Limb (tissue), 2 donors: ENCODE measurements around the gene B3GNT9.

ENCODE experiments used
- DNase-seq, 2 donors: peaks; one replicate each; pipeline ENCODE4 v3.0.0-alpha.2; 2016; ENCODE audit errors: extremely low spot score in 2 of 2

B3GNT9 gene

DNA sequence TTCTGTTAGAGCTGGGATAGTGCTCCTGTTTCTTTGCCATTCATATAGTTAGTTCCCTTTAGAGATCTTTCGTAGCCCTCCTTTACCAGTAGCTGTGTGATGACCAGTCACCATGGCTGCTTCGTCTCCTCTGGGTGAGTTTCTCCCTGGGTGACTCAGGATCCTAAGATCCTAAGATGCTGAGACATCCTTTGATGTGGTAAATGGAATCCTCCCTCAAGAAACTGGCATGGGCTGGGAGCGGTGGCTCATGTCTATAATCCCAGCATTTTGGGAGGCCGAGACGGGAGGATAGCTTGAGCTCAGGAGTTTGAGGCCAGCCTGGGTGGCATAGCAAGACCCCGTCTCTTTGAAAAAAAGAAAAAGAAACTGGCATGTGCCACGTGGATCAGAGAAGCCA lies 35.2 kb downstream of the B3GNT9 start:
- no peak for DNase-seq

- DNase-seq, result no peak
These were observed 36.0 kb downstream of the B3GNT9 start for GRCh38 chr16:67114793-67115192.

GRCh38 chr16:67112591-67113399 lies 38.0 kb downstream of the B3GNT9 start:
- DNase-seq, result no peak

DNA sequence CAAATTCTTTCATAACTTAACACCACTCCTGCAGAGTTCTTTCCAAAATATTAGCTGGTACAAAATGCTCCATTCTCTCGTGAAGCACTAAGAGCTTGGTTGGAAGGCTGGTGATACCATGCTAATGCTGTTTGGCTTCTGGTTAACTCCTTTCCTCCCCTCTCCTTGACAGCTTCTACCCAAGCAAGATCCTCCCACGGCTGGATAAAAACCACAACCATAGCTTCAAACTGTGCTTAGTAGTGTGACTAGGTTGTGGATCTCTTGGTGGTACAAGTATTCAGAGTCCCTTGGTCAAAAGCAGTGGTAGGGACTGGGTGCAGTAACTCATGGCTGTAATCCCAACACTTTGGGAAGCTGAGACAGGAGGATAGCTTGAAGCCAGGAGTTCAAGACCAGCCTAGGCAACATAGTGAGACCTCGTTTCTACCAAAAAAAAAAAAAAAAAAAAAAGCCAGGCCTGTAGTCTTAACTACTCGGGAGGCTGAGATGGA lies 38.8 kb downstream of the B3GNT9 start:
- no peak for DNase-seq

DNA sequence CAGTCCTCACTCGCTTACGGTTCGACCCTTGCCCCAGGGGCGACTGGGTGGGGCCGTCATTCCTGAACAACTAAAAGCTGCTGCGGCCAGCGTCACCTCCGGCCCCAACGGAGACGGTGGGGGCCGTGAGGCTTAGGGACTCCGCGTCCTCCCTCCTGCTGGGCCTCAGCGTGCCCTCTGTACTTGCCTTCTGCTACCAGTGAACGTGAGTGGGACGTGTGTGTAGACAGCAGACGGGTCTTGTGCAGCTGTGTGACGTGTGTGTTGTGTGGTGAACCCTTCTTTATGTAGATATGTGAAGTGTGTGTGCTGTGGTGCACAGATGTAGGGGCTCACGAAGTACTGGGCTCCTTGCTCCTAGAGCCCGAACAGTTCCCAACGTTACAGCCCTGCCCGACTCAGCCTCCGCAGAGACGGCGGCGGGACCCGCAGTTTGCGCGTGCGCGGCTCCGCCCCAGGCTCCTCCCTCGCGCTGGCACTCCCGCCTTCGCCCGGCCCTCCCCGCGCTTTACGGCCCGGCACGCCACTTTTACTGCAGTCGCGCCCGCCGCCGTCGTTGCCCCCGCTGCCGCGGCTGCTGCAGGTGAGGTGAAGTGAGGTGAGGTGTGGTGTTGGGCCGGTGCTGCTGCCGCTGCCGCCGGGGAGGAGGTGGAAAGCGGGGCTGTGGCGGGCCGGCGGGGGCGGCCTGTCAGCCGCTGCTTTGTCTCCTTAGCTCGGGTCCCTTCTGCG lies 41.2 kb downstream of the B3GNT9 start, which contains the start of gene PHAF1:
TSS of gene PHAF1 (plus strand) at position 535 of the 729 bp plus-strand sequence. CDS start 235 bp downstream, outside the sequence.
- peak; percentile 94 to 98 for DNase-seq

- no peak for DNase-seq
These were observed 41.8 kb downstream of the B3GNT9 start for GRCh38 chr16:67108931-67109406.

GRCh38 chr16:67108489-67108888 lies 42.3 kb downstream of the B3GNT9 start:
- DNase-seq, result no peak

DNA sequence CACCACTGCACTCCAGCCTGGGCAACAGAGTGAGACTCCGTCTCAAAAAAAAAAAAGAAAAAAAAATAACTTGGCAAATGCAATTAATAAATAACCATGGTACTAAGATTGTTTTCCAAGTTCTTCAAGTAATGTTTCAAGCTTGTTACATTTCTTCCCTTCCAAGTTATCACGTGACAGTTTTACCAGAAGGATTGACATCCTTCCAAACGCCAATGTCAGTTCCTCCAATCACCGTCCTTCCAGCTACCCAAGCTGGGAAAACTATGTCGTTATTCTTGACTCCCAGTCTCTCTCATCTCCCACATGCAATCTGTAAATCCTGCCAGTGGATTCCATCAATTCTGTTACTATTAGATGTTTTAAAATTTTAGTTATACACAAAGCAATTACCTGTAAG lies 44.9 kb downstream of the B3GNT9 start:
- DNase-seq, result no peak

- DNase-seq, result no peak
These were observed 45.6 kb downstream of the B3GNT9 start for GRCh38 chr16:67105246-67105645.

GRCh38 chr16:67104845-67105244 lies 46.0 kb downstream of the B3GNT9 start:
- DNase-seq, result no peak

DNA sequence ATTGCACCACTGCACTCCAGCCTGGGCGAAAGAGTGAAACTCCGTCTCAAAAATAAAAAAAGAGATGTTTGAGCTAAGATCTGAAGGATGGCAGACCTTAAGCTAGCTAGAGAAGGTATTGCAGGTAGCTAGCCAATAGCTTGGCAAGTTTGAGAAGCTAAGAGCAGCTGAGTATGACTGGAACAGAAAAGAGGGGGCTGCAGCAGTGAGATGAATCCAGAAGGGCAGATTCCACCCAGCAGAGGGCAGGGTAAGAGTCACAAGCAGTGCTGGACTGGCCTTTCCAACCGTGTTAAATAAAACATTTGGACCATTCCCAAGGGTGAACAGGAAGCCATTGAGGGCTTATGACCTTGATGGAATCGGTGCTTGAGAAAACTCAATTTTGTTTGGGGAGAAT lies 46.7 kb downstream of the B3GNT9 start:
- DNase-seq, result no peak

DNA sequence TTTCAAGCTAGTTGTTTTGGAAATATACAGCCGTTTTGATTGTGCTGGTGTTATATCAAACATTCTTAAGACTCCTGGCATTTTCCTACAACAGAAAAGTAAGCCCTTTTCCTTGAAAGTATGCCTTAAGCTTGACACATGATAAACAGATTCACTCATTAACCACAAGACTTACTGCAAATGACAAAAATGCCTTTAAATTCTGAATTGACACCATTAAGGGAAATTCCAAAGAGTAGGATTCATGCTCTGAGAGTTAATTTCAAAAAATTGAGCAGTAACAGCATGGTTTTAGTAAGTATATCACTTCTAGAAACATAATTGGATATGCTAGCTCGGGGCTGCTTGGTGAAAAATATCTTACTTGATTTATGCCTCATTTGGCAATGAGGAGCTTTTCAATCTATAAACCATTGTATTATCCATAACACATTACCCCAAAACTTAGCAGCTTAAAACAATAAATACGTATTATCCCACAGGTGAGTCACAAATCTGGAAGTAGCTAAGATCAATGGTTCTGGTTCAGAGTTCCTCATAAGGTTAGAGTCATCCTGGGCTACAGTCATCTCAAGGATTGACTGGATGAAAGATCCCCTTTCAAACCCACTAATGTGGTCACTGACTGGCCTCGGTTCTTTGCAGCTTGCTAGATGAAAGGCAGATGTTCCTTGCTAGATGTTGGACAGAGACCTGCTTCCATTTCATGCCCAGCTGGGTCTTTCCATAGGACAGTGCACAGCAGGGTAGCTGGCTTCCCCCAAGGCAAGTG lies 49.3 kb downstream of the B3GNT9 start:
- no peak for DNase-seq

DNA sequence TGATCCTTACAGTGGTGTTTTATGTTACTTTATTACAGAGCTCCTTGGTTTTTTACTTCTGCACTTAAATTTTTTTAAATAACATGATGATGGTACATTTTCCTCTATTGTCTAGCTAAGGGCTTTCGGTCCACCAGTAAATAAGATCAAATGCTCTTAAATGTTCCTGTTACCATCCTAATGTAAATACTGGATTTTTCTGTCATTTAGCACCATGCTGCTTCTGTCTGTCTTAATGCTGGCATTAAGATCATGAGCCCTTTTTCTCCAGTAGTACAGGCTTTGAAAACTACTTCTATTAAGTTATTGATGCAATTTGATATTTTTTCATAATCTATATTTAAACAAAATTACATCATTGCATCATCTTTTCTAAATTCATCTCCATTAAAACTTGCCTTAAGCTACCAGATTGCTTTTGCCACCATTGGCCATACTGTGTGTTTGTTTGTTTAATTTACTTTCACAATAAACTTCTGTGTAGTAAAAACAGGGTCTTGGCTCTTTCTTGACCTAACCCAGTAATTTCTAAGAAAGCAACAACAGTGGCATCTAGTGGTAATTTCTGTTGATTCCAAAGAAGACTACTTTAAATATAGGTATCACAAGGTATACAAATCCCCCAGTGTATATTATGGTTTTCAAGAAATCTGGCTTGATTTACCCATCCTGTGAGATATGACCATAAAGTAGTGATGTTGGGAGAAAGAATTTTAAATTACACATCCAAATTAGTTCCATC lies 50.1 kb downstream of the B3GNT9 start:
- no peak for DNase-seq

- DNase-seq, result no peak
These were observed 52.2 kb downstream of the B3GNT9 start for GRCh38 chr16:67098599-67098998.
